Measurements from ENCODE around the gene ATG16L1.

GRCh38 chr2:233334915-233335314 is 83.4 kb downstream of the ATG16L1 start:
- TF ChIP-seq EP300 (IDR thresholded peaks at IDR 0.05) (no peak), POLR2A (IDR thresholded peaks at IDR 0.05) (no peak)
- TF ChIP-seq, protein P1, sequence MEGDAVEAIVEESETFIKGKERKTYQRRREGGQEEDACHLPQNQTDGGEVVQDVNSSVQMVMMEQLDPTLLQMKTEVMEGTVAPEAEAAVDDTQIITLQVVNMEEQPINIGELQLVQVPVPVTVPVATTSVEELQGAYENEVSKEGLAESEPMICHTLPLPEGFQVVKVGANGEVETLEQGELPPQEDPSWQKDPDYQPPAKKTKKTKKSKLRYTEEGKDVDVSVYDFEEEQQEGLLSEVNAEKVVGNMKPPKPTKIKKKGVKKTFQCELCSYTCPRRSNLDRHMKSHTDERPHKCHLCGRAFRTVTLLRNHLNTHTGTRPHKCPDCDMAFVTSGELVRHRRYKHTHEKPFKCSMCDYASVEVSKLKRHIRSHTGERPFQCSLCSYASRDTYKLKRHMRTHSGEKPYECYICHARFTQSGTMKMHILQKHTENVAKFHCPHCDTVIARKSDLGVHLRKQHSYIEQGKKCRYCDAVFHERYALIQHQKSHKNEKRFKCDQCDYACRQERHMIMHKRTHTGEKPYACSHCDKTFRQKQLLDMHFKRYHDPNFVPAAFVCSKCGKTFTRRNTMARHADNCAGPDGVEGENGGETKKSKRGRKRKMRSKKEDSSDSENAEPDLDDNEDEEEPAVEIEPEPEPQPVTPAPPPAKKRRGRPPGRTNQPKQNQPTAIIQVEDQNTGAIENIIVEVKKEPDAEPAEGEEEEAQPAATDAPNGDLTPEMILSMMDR (IDR thresholded peaks at IDR 0.05) = no peak

Data from ovary (tissue), 3 donors.